SK-N-SH (cell line): ENCODE results near the gene LARP6. TPM values are rescaled to one million over a fixed set of nuclear protein-coding genes. Genes with fewer than 3 reads are reported as not detected.
A peak's percentile ranks its signal among the peaks of the same experiment; 100 is the strongest.

Experiments used
- CTCF ChIA-PET: fragments of 300-600, 350-600 bp; formaldehyde crosslinking; extraction: SDS; loops from one replicate; lab custom pipeline; 2021; lab: Yijun Ruan, JAX
- POLR2A ChIA-PET: fragments of 350-600 bp; sonication (Branson Sonifier 250); formaldehyde crosslinking; extraction: SDS; loops from one replicate; lab custom pipeline; 2020; ENCODE audit warnings: antibody characterized with exemption, inconsistent platforms; lab: Yijun Ruan, JAX
- DNase-seq: peaks from one replicate; pipeline ENCODE4 v3.0.0; 2012
- H2AFZ ChIP-seq: fragments of 200-600 bp; sonication (generic); 2 replicates; pipeline ENCODE4 v1.8.1; 2016; ENCODE audit warnings: antibody characterized with exemption, mild to moderate bottlenecking, low read depth
- H3F3A ChIP-seq: fragments of 200-600 bp; sonication (generic); replicated peaks from 2 replicates; pipeline ENCODE3; 2016; ENCODE audit warnings: antibody characterized with exemption, mild to moderate bottlenecking; ENCODE audit not compliant: insufficient read depth
- H3K27ac ChIP-seq, 2 experiments: fragments of 200-500 bp in 1 of 2; fragments of 200-600 bp in 1 of 2; sonication (Bioruptor generic) in 1 of 2; sonication (generic), shearing (Covaris generic) in 1 of 2; 2 replicates each; pipeline versions ENCODE4 v1.5.1 to v1.6.1; 2014 to 2016; ENCODE audit warnings: low read depth in 2 of 2, inconsistent platforms in 1 of 2, low read length in 1 of 2, mild to moderate bottlenecking in 1 of 2, mixed read lengths in 1 of 2
- H3K27me3 ChIP-seq: fragments of 200-600 bp; sonication (generic), shearing (Covaris generic); 2 replicates; pipeline ENCODE4 v1.6.1; 2016; ENCODE audit warnings: mixed run types; ENCODE audit not compliant: insufficient read depth
- H3K36me3 ChIP-seq, 2 experiments: fragments of 200-500 bp in 1 of 2; fragments of 200-600 bp in 1 of 2; sonication (Bioruptor generic) in 1 of 2; sonication (generic) in 1 of 2; replicated peaks in 1 of 2; 2 replicates each; pipeline versions ENCODE3 to v1.5.1; 2014 to 2016; ENCODE audit warnings: low read length in 1 of 2, mild to moderate bottlenecking in 1 of 2; ENCODE audit not compliant: insufficient read depth in 2 of 2, control insufficient read depth in 1 of 2
- H3K4me1 ChIP-seq, 2 experiments: fragments of 200-500 bp in 1 of 2; fragments of 200-600 bp in 1 of 2; sonication (Bioruptor generic) in 1 of 2; sonication (generic), shearing (Covaris generic) in 1 of 2; 2 replicates each; pipeline versions ENCODE4 v1.5.1 to v1.6.1; 2014 to 2016; ENCODE audit warnings: low read depth in 1 of 2, low read length in 1 of 2, mixed run types in 1 of 2; ENCODE audit not compliant: insufficient read depth in 2 of 2, control insufficient read depth in 1 of 2
- H3K4me2 ChIP-seq: fragments of 200-600 bp; sonication (generic), shearing (Covaris generic); 2 replicates; pipeline ENCODE4 v1.6.1; 2017; ENCODE audit warnings: mixed run types
- H3K4me3 ChIP-seq, 2 experiments: fragments of 200-500 bp in 1 of 2; fragments of 200-600 bp in 1 of 2; sonication (Bioruptor generic) in 1 of 2; sonication (generic), shearing (Covaris generic) in 1 of 2; 2 replicates each; pipeline versions ENCODE4 v1.5.1 to v1.8.1; 2014 to 2016; ENCODE audit warnings: low read depth in 2 of 2, inconsistent platforms in 1 of 2, low read length in 1 of 2, mild to moderate bottlenecking in 1 of 2, mixed read lengths in 1 of 2, moderate library complexity in 1 of 2
- H3K79me2 ChIP-seq: fragments of 200-600 bp; sonication (generic); 2 replicates; pipeline ENCODE4 v1.8.1; 2017; ENCODE audit warnings: mild to moderate bottlenecking; ENCODE audit not compliant: insufficient read depth
- H3K9ac ChIP-seq: fragments of 200-600 bp; sonication (generic); 2 replicates; pipeline ENCODE4 v1.6.1; 2017; ENCODE audit warnings: mixed run types
- H3K9me2 ChIP-seq: fragments of 200-600 bp; sonication (generic); 2 replicates; pipeline ENCODE4 v1.6.1; 2017; ENCODE audit warnings: mixed run types
- H3K9me3 ChIP-seq: fragments of 200-600 bp; sonication (generic); 2 replicates; pipeline ENCODE4 v1.6.1; 2017; ENCODE audit warnings: mixed run types, mild to moderate bottlenecking, moderate library complexity
- H4K20me1 ChIP-seq: fragments of 200-600 bp; sonication (generic); 2 replicates; pipeline ENCODE4 v1.6.1; 2017; ENCODE audit warnings: mild to moderate bottlenecking, mixed run types; ENCODE audit not compliant: insufficient read depth
- CTCF ChIP-seq: fragments of 200-600 bp; sonication (generic); IDR thresholded peaks from 2 replicates; pipeline ENCODE4 v1.6.1; 2017; ENCODE audit warnings: antibody characterized with exemption, mild to moderate bottlenecking, moderate library complexity
- ELF1 ChIP-seq: IDR thresholded peaks from 2 replicates; pipeline ENCODE4 v1.4.0; 2012
- EZH2phosphoT487 ChIP-seq: fragments of 200-600 bp; sonication (generic); IDR thresholded peaks from 2 replicates; pipeline ENCODE4 v1.6.1; 2017; ENCODE audit warnings: low read depth, mixed run types, mild to moderate bottlenecking, antibody characterized with exemption, moderate library complexity, borderline replicate concordance
- FOSL2 ChIP-seq: IDR thresholded peaks from 2 replicates; pipeline ENCODE4 v1.4.0; 2012; ENCODE audit warnings: low read depth, mild to moderate bottlenecking, moderate library complexity, borderline replicate concordance
- GABPA ChIP-seq: IDR thresholded peaks from 2 replicates; pipeline ENCODE4 v1.4.0; 2012; ENCODE audit warnings: low read depth, mild to moderate bottlenecking
- JUND ChIP-seq: IDR thresholded peaks from 2 replicates; pipeline ENCODE4 v1.4.0; 2012
- MEF2A ChIP-seq: IDR thresholded peaks from 2 replicates; pipeline ENCODE4 v1.4.0; 2012; ENCODE audit warnings: low read depth, borderline replicate concordance
- NFIC ChIP-seq: IDR thresholded peaks from 2 replicates; pipeline ENCODE4 v1.4.0; 2012; ENCODE audit warnings: borderline replicate concordance
- RCOR1 ChIP-seq: fragments of 150-350 bp; IDR thresholded peaks from 2 replicates; pipeline ENCODE4 v1.6.1; 2017; ENCODE audit warnings: antibody characterized with exemption, low read length
- RXRA ChIP-seq: IDR thresholded peaks from 2 replicates; pipeline ENCODE4 v1.4.0; 2012; ENCODE audit warnings: low read depth, mild to moderate bottlenecking, borderline replicate concordance
- TAF1 ChIP-seq: IDR thresholded peaks from 2 replicates; pipeline ENCODE4 v1.6.1; 2012; ENCODE audit warnings: low read depth, mild to moderate bottlenecking, low read length, moderate library complexity, borderline replicate concordance
- TEAD4 ChIP-seq: IDR thresholded peaks from 2 replicates; pipeline ENCODE4 v1.4.0; 2012; ENCODE audit warnings: mild to moderate bottlenecking, borderline replicate concordance; ENCODE audit not compliant: insufficient read depth
- WGBS: methylation state at CpG from one replicate; pipeline ENCODE4 v1.1.6; 2017; ENCODE audit warnings: low lambda C conversion rate; 5-methylcytosine and 5-hydroxymethylcytosine counted together
- polyA plus RNA-seq, 3 experiments: library from polyadenylated mRNA; depleted of rRNA; stranded (reverse); fragments of >200 nt; gene quantifications; 2 replicates each; pipeline ENCODE4 v1.2.3, GENCODE V29; 2012
- TF ChIP-seq, protein P1 (sequence below): IDR thresholded peaks from 2 replicates; pipeline ENCODE4 v1.4.0; 2012; ENCODE audit warnings: low read depth
- TF ChIP-seq, protein P2 (sequence below): IDR thresholded peaks from 2 replicates; pipeline ENCODE4 v1.4.0; 2012; ENCODE audit warnings: low read depth, borderline replicate concordance
- TF ChIP-seq, protein P3 (sequence below): IDR thresholded peaks from 2 replicates; pipeline ENCODE4 v1.4.0; 2012; ENCODE audit warnings: low read depth, borderline replicate concordance

LARP6 gene
- polyA plus RNA-seq, 1 of the 3 experiments (the other 2 are of a cell fraction) = 236 TPM

GRCh38 chr15:70823196-70823595, 30.8 kb downstream of the LARP6 start:
- Histone ChIP-seq H3K4me3 (no peak overlapping the region), H3K9me3 (0 out of 2 replicates have a peak, but pooled peaks cover 7% of the 10 kb centered on the region), H4K20me1 (no peaks in the 10 kb centered on the region), H3K4me2 (no peak overlapping the region), H3K27ac (no peak overlapping the region), H2AFZ (peak overlapping the region; percentile 49; the same call in 1 of the 2 replicates), H3K9ac (no peak overlapping the region), H3K27me3 (no peaks in the 10 kb centered on the region), H3F3A (peaks cover 21% of the 10 kb centered on the region), H3K79me2 (no peaks in the 10 kb centered on the region), H3K4me1 (peaks cover 0 to 23% of the 10 kb centered on the region in 2 experiments; a peak in 2 of 4 replicates), H3K9me2 (no peaks in the 10 kb centered on the region), H3K36me3 (no peaks in the 10 kb centered on the region)
- ChIA-PET POLR2A (no interaction called here), CTCF (interaction anchor here (1.1 to 6.3 kb wide), 5 partner anchors 11 to 617 kb away, joined by 3 to 75 read pairs (median 27); partner anchors contain the start of gene LARP6)
- TF ChIP-seq MEF2A (no peak), TAF1 (no peak), TEAD4 (no peak), FOSL2 (no peak), RXRA (no peak), ELF1 (no peak), NFIC (no peak), EZH2phosphoT487 (no peak), CTCF (no peak), GABPA (no peak), JUND (no peak)
- TF ChIP-seq, protein P1, sequence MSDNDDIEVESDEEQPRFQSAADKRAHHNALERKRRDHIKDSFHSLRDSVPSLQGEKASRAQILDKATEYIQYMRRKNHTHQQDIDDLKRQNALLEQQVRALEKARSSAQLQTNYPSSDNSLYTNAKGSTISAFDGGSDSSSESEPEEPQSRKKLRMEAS = no peak
- TF ChIP-seq, protein P2, sequence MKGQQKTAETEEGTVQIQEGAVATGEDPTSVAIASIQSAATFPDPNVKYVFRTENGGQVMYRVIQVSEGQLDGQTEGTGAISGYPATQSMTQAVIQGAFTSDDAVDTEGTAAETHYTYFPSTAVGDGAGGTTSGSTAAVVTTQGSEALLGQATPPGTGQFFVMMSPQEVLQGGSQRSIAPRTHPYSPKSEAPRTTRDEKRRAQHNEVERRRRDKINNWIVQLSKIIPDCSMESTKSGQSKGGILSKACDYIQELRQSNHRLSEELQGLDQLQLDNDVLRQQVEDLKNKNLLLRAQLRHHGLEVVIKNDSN = no peak
- no peak for DNase-seq
- 67% methylated on average over 5 of the region's 5 CpGs for WGBS

DNA sequence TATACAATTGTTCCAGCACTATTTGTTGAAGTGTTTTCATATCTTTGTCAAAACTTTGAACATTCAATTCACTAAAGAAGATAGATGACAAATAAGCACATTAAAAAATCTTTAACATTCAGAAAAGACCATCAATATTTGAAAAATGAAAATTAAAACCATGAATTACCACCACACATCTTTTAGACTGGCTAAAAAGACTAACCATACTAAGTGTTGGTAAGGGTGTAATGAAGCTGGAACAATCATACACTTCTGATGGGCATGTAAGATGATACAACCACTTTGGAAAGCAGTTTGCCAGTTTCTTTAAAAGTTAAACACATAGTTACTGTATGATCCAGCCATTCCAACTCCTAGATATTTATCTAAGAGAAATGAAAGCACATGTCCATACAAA, 33.7 kb downstream of the LARP6 start:
- Histone ChIP-seq H3K9ac (no peak overlapping the region), H3K4me3 (no peak overlapping the region), H3K4me1 (0 out of 4 replicates have a peak, but pooled peaks cover 0 to 5% of the 10 kb centered on the region in 2 experiments), H3K9me3 (0 out of 2 replicates have a peak, but pooled peaks cover 7% of the 10 kb centered on the region), H3K27ac (no peak overlapping the region), H3K79me2 (no peaks in the 10 kb centered on the region), H3F3A (peaks cover 9% of the 10 kb centered on the region), H3K4me2 (no peak overlapping the region), H3K36me3 (no peaks in the 10 kb centered on the region), H2AFZ (no peak overlapping the region), H3K9me2 (no peaks in the 10 kb centered on the region), H3K27me3 (no peaks in the 10 kb centered on the region), H4K20me1 (no peaks in the 10 kb centered on the region)
- DNase-seq = no peak
- no peak for TF ChIP-seq TEAD4
- TF ChIP-seq, protein P3, sequence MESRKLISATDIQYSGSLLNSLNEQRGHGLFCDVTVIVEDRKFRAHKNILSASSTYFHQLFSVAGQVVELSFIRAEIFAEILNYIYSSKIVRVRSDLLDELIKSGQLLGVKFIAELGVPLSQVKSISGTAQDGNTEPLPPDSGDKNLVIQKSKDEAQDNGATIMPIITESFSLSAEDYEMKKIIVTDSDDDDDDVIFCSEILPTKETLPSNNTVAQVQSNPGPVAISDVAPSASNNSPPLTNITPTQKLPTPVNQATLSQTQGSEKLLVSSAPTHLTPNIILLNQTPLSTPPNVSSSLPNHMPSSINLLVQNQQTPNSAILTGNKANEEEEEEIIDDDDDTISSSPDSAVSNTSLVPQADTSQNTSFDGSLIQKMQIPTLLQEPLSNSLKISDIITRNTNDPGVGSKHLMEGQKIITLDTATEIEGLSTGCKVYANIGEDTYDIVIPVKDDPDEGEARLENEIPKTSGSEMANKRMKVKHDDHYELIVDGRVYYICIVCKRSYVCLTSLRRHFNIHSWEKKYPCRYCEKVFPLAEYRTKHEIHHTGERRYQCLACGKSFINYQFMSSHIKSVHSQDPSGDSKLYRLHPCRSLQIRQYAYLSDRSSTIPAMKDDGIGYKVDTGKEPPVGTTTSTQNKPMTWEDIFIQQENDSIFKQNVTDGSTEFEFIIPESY = no peak
- no peak for TF ChIP-seq RCOR1
- TF ChIP-seq GABPA = no peak
- ChIA-PET CTCF (interaction anchor here (0.6 kb wide), 1 partner anchor 8 kb away, joined by 3 read pairs; no protein-coding TSS in a partner anchor), POLR2A (no interaction called here)
